Measurements from ENCODE around the gene SH3RF3. TPM values are rescaled to one million over a fixed set of nuclear protein-coding genes. Genes with fewer than 3 reads are reported as not detected.

Gene SH3RF3
- total RNA-seq, 1 donor from 2014 or later = 10.8 TPM

DNA sequence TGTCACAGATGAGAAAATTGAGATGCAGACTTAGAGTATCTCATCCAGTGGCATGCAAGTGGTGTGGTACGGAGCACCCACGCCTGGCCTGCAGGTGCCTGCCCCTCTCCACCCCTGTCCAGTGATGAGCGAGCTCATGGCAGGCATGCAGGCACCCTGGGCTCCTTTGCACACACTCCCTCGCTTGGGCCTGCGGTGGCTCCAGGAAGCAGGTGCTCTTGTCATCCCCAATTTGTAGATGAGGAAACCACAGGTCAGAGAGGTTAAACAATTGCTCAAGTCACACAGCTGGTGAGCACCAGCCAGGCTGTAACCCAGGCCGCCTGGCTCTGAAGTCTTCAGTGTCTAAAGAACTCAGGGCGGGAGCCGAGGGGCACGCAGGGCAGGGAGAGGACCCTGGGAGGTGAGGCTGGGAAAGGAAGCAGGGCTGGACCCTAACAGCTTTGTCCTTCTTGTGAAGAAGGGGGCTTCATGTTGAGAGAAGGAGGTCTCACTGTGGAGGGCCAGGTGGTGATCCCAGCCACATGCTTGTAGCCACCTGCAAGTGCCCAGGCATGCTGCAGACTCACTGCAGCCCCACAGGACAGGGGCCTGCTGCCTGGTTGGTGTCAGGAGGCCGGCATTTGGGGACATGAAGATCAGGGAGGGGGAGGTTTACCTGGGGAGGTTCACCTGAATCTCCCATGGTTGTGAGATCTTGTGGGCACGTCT lies 166.2 kb downstream of the SH3RF3 start:
- Histone ChIP-seq H3K4me3 (no peak overlapping the region), H3K9me3 (no peaks in the 10 kb centered on the region), H3K36me3 (no peaks in the 10 kb centered on the region), H3K27me3 (no peaks in the 10 kb centered on the region), H3K27ac (no peak overlapping the region), H3K4me1 (no peaks in the 10 kb centered on the region)
- DNase-seq (ENCODE audit: extremely low spot score in 2 of 2) = no peak
- intact Hi-C loops (cut with DNase I) = no loop called here
- TF ChIP-seq POLR2A (IDR thresholded peaks at IDR 0.05) (no peak), POLR2AphosphoS5 (IDR thresholded peaks at IDR 0.05; ENCODE audit: insufficient read depth in 1 of 2, low read depth in 1 of 2) (no peak)
- TF ChIP-seq, protein P1, sequence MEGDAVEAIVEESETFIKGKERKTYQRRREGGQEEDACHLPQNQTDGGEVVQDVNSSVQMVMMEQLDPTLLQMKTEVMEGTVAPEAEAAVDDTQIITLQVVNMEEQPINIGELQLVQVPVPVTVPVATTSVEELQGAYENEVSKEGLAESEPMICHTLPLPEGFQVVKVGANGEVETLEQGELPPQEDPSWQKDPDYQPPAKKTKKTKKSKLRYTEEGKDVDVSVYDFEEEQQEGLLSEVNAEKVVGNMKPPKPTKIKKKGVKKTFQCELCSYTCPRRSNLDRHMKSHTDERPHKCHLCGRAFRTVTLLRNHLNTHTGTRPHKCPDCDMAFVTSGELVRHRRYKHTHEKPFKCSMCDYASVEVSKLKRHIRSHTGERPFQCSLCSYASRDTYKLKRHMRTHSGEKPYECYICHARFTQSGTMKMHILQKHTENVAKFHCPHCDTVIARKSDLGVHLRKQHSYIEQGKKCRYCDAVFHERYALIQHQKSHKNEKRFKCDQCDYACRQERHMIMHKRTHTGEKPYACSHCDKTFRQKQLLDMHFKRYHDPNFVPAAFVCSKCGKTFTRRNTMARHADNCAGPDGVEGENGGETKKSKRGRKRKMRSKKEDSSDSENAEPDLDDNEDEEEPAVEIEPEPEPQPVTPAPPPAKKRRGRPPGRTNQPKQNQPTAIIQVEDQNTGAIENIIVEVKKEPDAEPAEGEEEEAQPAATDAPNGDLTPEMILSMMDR (IDR thresholded peaks at IDR 0.05) = no peak

DNA sequence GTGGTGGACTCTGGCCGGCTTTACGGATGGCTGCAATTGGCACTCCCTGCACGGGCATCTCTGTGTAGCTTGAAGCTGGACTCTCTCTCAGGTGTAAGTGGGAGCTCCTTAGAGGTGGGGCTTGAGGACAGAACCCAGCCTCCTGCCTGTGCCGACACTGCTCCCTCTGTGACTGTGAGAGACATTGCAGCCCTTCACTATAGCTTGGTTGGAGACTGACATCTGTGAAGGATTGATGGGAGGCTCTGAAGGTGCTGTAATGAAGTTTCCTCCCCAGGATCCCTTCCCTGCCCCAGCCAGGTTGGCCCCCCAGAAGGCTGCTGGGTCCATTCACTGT lies 166.7 kb downstream of the SH3RF3 start:
- TF ChIP-seq, protein P1 (IDR thresholded peaks at IDR 0.05) = no peak
- TF ChIP-seq POLR2AphosphoS5 (IDR thresholded peaks at IDR 0.05; ENCODE audit: insufficient read depth in 1 of 2, low read depth in 1 of 2) (no peak), POLR2A (IDR thresholded peaks at IDR 0.05) (no peak)
- no peaks in the 10 kb centered on the region for H3K9me3 ChIP-seq
- H3K36me3 ChIP-seq = no peaks in the 10 kb centered on the region
- no peak overlapping the region for H3K4me3 ChIP-seq
- intact Hi-C loops (cut with DNase I) = loop anchor here (1.0 kb wide), 1 partner anchor 36 kb away; no protein-coding TSS in a partner anchor
- no peaks in the 10 kb centered on the region for H3K4me1 ChIP-seq
- H3K27me3 ChIP-seq = no peaks in the 10 kb centered on the region
- DNase-seq (ENCODE audit: extremely low spot score in 2 of 2) = no peak
- no peak overlapping the region for H3K27ac ChIP-seq

DNA sequence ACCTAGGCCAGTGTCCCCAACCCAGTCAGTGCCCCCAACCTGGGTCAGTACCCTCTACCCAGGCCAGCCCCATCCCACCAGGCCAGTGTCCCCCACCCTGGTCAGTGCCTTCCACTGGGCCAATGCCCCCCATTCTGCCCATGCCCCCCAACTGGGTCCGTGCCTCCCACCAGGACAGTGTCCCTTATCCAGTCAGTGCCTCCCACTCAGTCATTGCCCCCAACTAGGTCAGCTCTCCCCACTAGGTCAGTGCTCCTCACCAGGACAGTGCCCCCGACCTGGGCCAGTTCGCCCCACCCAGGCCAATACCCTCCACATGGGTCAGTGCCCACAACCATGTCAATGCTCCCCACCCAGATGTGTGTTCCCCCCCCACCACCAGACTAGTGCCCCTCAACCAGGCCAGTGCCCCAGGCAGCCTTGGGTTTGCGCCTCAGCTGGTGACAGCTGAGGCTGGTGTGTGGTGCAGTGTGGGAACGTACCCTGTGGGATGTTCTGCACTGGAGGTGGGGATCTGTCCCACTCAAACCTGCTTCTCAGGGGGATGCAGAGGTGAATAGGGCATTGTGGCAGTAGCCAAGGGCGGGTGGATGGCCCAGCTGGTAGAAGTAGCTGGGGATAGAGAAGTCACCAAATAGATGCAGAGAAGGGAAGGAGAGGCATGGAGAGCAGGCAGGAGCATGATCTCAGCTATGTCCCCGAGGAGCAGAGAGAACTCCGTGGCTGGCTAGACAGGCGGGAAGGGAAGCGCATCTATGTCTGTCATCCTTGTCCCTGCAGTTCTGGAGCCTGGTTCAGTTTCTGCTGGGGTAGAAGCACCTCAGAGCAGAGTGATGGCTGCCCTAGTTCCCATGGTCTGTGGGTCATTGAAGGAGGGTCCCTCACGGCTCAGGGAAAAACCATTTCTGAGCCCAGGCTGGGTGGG lies 168.8 kb downstream of the SH3RF3 start:
- intact Hi-C loops (cut with DNase I) = no loop called here
- TF ChIP-seq POLR2A (IDR thresholded peaks at IDR 0.05) (no peak), POLR2AphosphoS5 (IDR thresholded peaks at IDR 0.05; ENCODE audit: insufficient read depth in 1 of 2, low read depth in 1 of 2) (no peak)
- TF ChIP-seq, protein P1 (IDR thresholded peaks at IDR 0.05) = no peak
- no peaks in the 10 kb centered on the region for H3K4me1 ChIP-seq
- H3K9me3 ChIP-seq = no peaks in the 10 kb centered on the region
- no peaks in the 10 kb centered on the region for H3K27me3 ChIP-seq
- no peak for DNase-seq (ENCODE audit: extremely low spot score in 2 of 2)
- H3K27ac ChIP-seq = no peak overlapping the region
- H3K4me3 ChIP-seq = no peak overlapping the region
- H3K36me3 ChIP-seq = no peaks in the 10 kb centered on the region

DNA sequence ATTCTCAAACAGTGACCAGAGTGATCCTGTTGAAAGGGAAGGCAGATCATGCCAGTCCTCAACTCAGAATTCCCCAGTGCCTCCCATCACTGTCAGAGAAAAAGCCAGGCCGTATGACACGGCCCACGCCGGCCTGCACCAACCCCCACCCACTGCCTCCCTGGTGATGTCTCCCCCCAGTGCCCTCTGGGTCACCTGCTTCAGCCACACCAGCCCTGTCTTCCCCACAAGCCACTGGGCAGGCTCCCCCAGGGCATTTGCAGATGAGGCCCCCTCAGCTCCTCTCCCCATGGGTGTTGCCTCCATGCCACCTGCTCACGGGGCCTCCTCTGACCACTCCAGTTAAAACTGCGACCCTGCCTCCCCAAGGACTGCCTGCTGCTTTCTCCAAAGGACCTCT lies 169.8 kb downstream of the SH3RF3 start:
- H3K4me1 ChIP-seq = peaks cover 4% of the 10 kb centered on the region
- no peak overlapping the region for H3K27ac ChIP-seq
- TF ChIP-seq POLR2AphosphoS5 (IDR thresholded peaks at IDR 0.05; ENCODE audit: insufficient read depth in 1 of 2, low read depth in 1 of 2) = no peak
- no peak for TF ChIP-seq POLR2A (IDR thresholded peaks at IDR 0.05)
- TF ChIP-seq, protein P1 (IDR thresholded peaks at IDR 0.05) = no peak
- H3K27me3 ChIP-seq = no peaks in the 10 kb centered on the region
- H3K36me3 ChIP-seq = no peaks in the 10 kb centered on the region
- intact Hi-C loops (cut with DNase I) = no loop called here
- DNase-seq (ENCODE audit: extremely low spot score in 2 of 2) = no peak
- H3K4me3 ChIP-seq = no peak overlapping the region
- H3K9me3 ChIP-seq = no peaks in the 10 kb centered on the region

Measured in vagina (tissue), 2 donors.